Measurements from ENCODE around the gene ST8SIA6. TPM values are rescaled to one million over a fixed set of nuclear protein-coding genes. Genes with fewer than 3 reads are reported as not detected.

ST8SIA6 gene
- total and polyA plus RNA-seq, 2 of the 8 experiments (the other 6 are each of a cell fraction or from before 2014, with no cell fraction given): 0.70 to 1.1 TPM

Small RNAs within 50 kb of the gene (small RNA-seq; reads per million reads assigned to genes)
- gene RF00019 (ENCODE audit: insufficient read depth): not detected

Other genes starting within 250 kb of the ST8SIA6 start
- gene VIM, start 226.4 kb downstream of the ST8SIA6 start, total RNA-seq (2021; fragmentation: NEBNext Ultra II Directional; extraction: Animal tissue kit (Norgen Biotek cat#: 25700)): 372 and 377 TPM in 2 replicates
- gene VIM, start 226.4 kb downstream of the ST8SIA6 start, polyA plus RNA-seq (2011; rRNA removed): 347 and 482 TPM in 2 replicates
- 30.8 and 32.6 TPM in 2 replicates for gene HACD1, start 162.8 kb upstream of the ST8SIA6 start, total RNA-seq (2021; fragmentation: NEBNext Ultra II Directional; extraction: Animal tissue kit (Norgen Biotek cat#: 25700))
- gene HACD1, start 162.8 kb upstream of the ST8SIA6 start, polyA plus RNA-seq (2011; rRNA removed): 12.5 and 18.7 TPM in 2 replicates
- gene STAM, start 189.6 kb upstream of the ST8SIA6 start, total RNA-seq (2021; fragmentation: NEBNext Ultra II Directional; extraction: Animal tissue kit (Norgen Biotek cat#: 25700)): 27.8 and 29.7 TPM in 2 replicates
- gene STAM, start 189.6 kb upstream of the ST8SIA6 start, polyA plus RNA-seq (2011; rRNA removed): 17.0 and 22.0 TPM in 2 replicates

All from H1 (cell line).